Endodermal cell (in vitro differentiated cells): ENCODE data around the gene MICB. TPM values are rescaled to one million over a fixed set of nuclear protein-coding genes. Genes with fewer than 3 reads are reported as not detected.
"Not testable (repeated sequence)": the region's sequence is repeated elsewhere in the genome, so short reads cannot be mapped to it uniquely, and the experiment has no call there.

Source experiments
- DNase-seq: peaks from one replicate; pipeline ENCODE4 v3.0.0-alpha.2; 2017
- H3K27ac ChIP-seq: 2 replicates; pipeline ENCODE4 v1.5.1; 2013; ENCODE audit warnings: mild to moderate bottlenecking, low read depth, low read length, moderate library complexity
- H3K27me3 ChIP-seq: 2 replicates; pipeline ENCODE4 v1.6.1; 2013; ENCODE audit warnings: mild to moderate bottlenecking, low read length, moderate library complexity; ENCODE audit not compliant: insufficient read depth, control insufficient read depth, poor library complexity, severe bottlenecking
- H3K36me3 ChIP-seq: 2 replicates; pipeline ENCODE4 v1.7.0; 2013; ENCODE audit warnings: mild to moderate bottlenecking, low read length, moderate library complexity; ENCODE audit not compliant: control insufficient read depth, insufficient read depth
- H3K4me1 ChIP-seq: one replicate; pipeline ENCODE4 v1.7.0; 2013; ENCODE audit warnings: low read length; ENCODE audit not compliant: control insufficient read depth, insufficient read depth
- H3K4me3 ChIP-seq: 2 replicates; pipeline ENCODE4 v1.5.1; 2013; ENCODE audit warnings: mild to moderate bottlenecking, low read length, moderate library complexity
- H3K9ac ChIP-seq: 2 replicates; pipeline ENCODE4 v1.6.1; 2013; ENCODE audit warnings: mild to moderate bottlenecking, low read length, moderate library complexity; ENCODE audit not compliant: poor library complexity, severe bottlenecking; ENCODE audit errors: extremely low read depth
- H3K9me3 ChIP-seq: 2 replicates; pipeline ENCODE4 v1.6.1; 2013; ENCODE audit warnings: mild to moderate bottlenecking, low read length, moderate library complexity; ENCODE audit not compliant: control insufficient read depth
- H3K27ac Mint-ChIP-seq: 2 replicates; pipeline ENCODE4 v1.8.0; 2020; ENCODE audit warnings: mixed read lengths
- H3K27me3 Mint-ChIP-seq: 2 replicates; pipeline ENCODE4 v1.8.0; 2021; ENCODE audit warnings: mild to moderate bottlenecking, mixed read lengths; ENCODE audit not compliant: insufficient read depth
- H3K36me3 Mint-ChIP-seq: 2 replicates; pipeline ENCODE4 v1.8.0; 2020; ENCODE audit warnings: low read depth, mixed read lengths
- H3K4me1 Mint-ChIP-seq: 2 replicates; pipeline ENCODE4 v1.8.0; 2020; ENCODE audit warnings: mixed read lengths
- H3K4me3 Mint-ChIP-seq: 2 replicates; pipeline ENCODE4 v1.8.0; 2020; ENCODE audit warnings: mild to moderate bottlenecking, moderate library complexity, mixed read lengths
- H3K9me3 Mint-ChIP-seq: 2 replicates; pipeline ENCODE4 v1.8.0; 2020; ENCODE audit warnings: mild to moderate bottlenecking, mixed read lengths
- CTCF ChIP-seq: fragments of 200-600 bp; sonication (generic); conservative IDR thresholded peaks from 2 replicates; pipeline ENCODE4 v1.5.0; 2021; ENCODE audit warnings: antibody characterized with exemption, mild to moderate bottlenecking
- WGBS, 2 experiments: methylation state at CpG; one replicate each; pipeline versions ENCODE4 v1.1.5 to v1.1.7; 2013; ENCODE audit warnings: missing lambda C conversion rate in 2 of 2, mixed read lengths in 1 of 2; ENCODE audit not compliant: insufficient coverage in 1 of 2, insufficient read length in 1 of 2; 5-methylcytosine and 5-hydroxymethylcytosine counted together
- total RNA-seq, 2 donors: library from RNA; stranded (reverse); fragmentation: NEBNext Ultra II Directional in 1 of 2; extraction: Animal tissue kit (Norgen Biotek cat#: 25700) in 1 of 2; gene quantifications; 2 replicates in 1 of 2; 3 replicates in 1 of 2; pipeline ENCODE4 v1.2.1, GENCODE V29; 2021

The MICB gene
- total RNA-seq, 2 donors from 2014 or later = 8.2 to 8.5 TPM

GRCh38 chr6:31551371-31551770, 53.4 kb downstream of the MICB start:
- 75 to 76% methylated on average over 4 to 5 of the region's 5 CpGs for WGBS, 2 experiments
- not testable (repeated sequence) for H3K27ac Mint-ChIP-seq, H3K4me3 Mint-ChIP-seq, H3K9me3 Mint-ChIP-seq, H3K4me3 ChIP-seq, H3K27me3 ChIP-seq, H3K4me1 Mint-ChIP-seq, H3K4me1 ChIP-seq, H3K9ac ChIP-seq, H3K27me3 Mint-ChIP-seq, H3K27ac ChIP-seq, H3K9me3 ChIP-seq
- peak; percentile 80 for TF ChIP-seq CTCF
- DNase-seq = peak; percentile 86
- peaks cover 33% of the 10 kb centered on the region for H3K36me3 Mint-ChIP-seq
- H3K36me3 ChIP-seq = peaks cover 37% of the 10 kb centered on the region

GRCh38 chr6:31556307-31556706, 58.4 kb downstream of the MICB start:
- no peak overlapping the region for H3K27ac ChIP-seq
- no peaks in the 10 kb centered on the region for H3K27me3 ChIP-seq
- no peaks in the 10 kb centered on the region for H3K4me1 ChIP-seq
- Mint-ChIP-seq H3K27ac (no peak overlapping the region), H3K27me3 (no peaks in the 10 kb centered on the region), H3K4me3 (no peak overlapping the region), H3K36me3 (peaks cover 26% of the 10 kb centered on the region), H3K4me1 (no peaks in the 10 kb centered on the region), H3K9me3 (no peaks in the 10 kb centered on the region)
- H3K36me3 ChIP-seq = peaks cover 33% of the 10 kb centered on the region
- WGBS, 2 experiments = 94% methylated on average over 3 of the region's 3 CpGs; no CpG with 5 or more reads in 1 of the 2 experiments
- H3K4me3 ChIP-seq = no peak overlapping the region
- no peak for DNase-seq
- no peaks in the 10 kb centered on the region for H3K9me3 ChIP-seq
- H3K9ac ChIP-seq = no peak overlapping the region
- no peak for TF ChIP-seq CTCF

- H3K4me1 ChIP-seq = no peaks in the 10 kb centered on the region
- no peak overlapping the region for H3K27ac ChIP-seq
- TF ChIP-seq CTCF = no peak
- peaks cover 33% of the 10 kb centered on the region for H3K36me3 ChIP-seq
- H3K9me3 ChIP-seq = no peaks in the 10 kb centered on the region
- Mint-ChIP-seq H3K9me3 (no peaks in the 10 kb centered on the region), H3K4me1 (no peaks in the 10 kb centered on the region), H3K27me3 (no peaks in the 10 kb centered on the region), H3K4me3 (no peak overlapping the region), H3K27ac (no peak overlapping the region), H3K36me3 (peaks cover 22% of the 10 kb centered on the region)
- H3K27me3 ChIP-seq = no peaks in the 10 kb centered on the region
- 85 to 89% methylated on average over 16 to 24 of the region's 24 CpGs for WGBS, 2 experiments
- no peak overlapping the region for H3K9ac ChIP-seq
- no peak overlapping the region for H3K4me3 ChIP-seq
- no peak for DNase-seq
Measured at GRCh38 chr6:31557443-31558317, 59.7 kb downstream of the MICB start.
